Astrocyte (in vitro differentiated cells and primary cell): ENCODE results near the gene DUSP6. TPM values are rescaled to one million over a fixed set of nuclear protein-coding genes. Genes with fewer than 3 reads are reported as not detected.
"Not testable (repeated sequence)": the region's sequence is repeated elsewhere in the genome, so short reads cannot be mapped to it uniquely, and the experiment has no call there.

Experiments
- DNase-seq: peaks from one replicate; pipeline ENCODE4 v3.0.0-alpha.2; 2010; ENCODE audit warnings: low read depth
- FAIRE-seq: peaks from 2 replicates; lab custom pipeline; 2011; peaks lifted over from hg19 to GRCh38; lab: Jason Lieb, UNC
- H2AFZ ChIP-seq: 2 replicates; pipeline ENCODE4 v1.6.0; 2012; ENCODE audit warnings: low read depth, low read length, inconsistent platforms
- H3K27ac ChIP-seq: 2 replicates; pipeline ENCODE4 v1.5.1; 2011; ENCODE audit warnings: low read depth, low read length, inconsistent platforms
- H3K27me3 ChIP-seq: 2 replicates; pipeline ENCODE4 v1.6.0; 2011; ENCODE audit warnings: low read length, inconsistent platforms; ENCODE audit not compliant: insufficient read depth
- H3K36me3 ChIP-seq: 2 replicates; pipeline ENCODE4 v1.5.1; 2011; ENCODE audit warnings: low read length, inconsistent platforms; ENCODE audit not compliant: insufficient read depth
- H3K4me1 ChIP-seq: 2 replicates; pipeline ENCODE4 v1.5.1; 2011; ENCODE audit warnings: low read length, inconsistent platforms; ENCODE audit not compliant: insufficient read depth
- H3K4me2 ChIP-seq: 2 replicates; pipeline ENCODE4 v1.6.0; 2012; ENCODE audit warnings: low read length, inconsistent platforms
- H3K4me3 ChIP-seq: 2 replicates; pipeline ENCODE4 v1.5.1; 2011; ENCODE audit warnings: low read depth, mild to moderate bottlenecking, low read length, inconsistent platforms; ENCODE audit not compliant: insufficient read depth
- H3K79me2 ChIP-seq: 2 replicates; pipeline ENCODE4 v1.6.0; 2012; ENCODE audit warnings: mild to moderate bottlenecking, low read length, inconsistent platforms; ENCODE audit not compliant: insufficient read depth
- H3K9ac ChIP-seq: 2 replicates; pipeline ENCODE4 v1.6.0; 2012; ENCODE audit warnings: mild to moderate bottlenecking, low read length, inconsistent platforms
- H3K9me3 ChIP-seq: 2 replicates; pipeline ENCODE4 v1.5.1; 2012; ENCODE audit warnings: low read depth, mild to moderate bottlenecking, low read length, inconsistent platforms; ENCODE audit not compliant: insufficient read depth
- H4K20me1 ChIP-seq: 2 replicates; pipeline ENCODE4 v1.6.0; 2012; ENCODE audit warnings: low read length, inconsistent platforms; ENCODE audit not compliant: insufficient read depth
- H3K27ac Mint-ChIP-seq: one replicate; pipeline ENCODE4 v1.8.0; 2021; ENCODE audit warnings: mild to moderate bottlenecking, mixed read lengths; ENCODE audit not compliant: unreplicated experiment
- H3K27me3 Mint-ChIP-seq: one replicate; pipeline ENCODE4 v1.8.0; 2021; ENCODE audit warnings: low read depth, mixed read lengths; ENCODE audit not compliant: unreplicated experiment
- H3K36me3 Mint-ChIP-seq: one replicate; pipeline ENCODE4 v1.8.0; 2021; ENCODE audit warnings: low read depth, mixed read lengths; ENCODE audit not compliant: unreplicated experiment
- H3K4me1 Mint-ChIP-seq: one replicate; pipeline ENCODE4 v1.8.0; 2021; ENCODE audit warnings: low read depth, mixed read lengths; ENCODE audit not compliant: unreplicated experiment
- H3K4me3 Mint-ChIP-seq: one replicate; pipeline ENCODE4 v1.8.0; 2021; ENCODE audit warnings: mild to moderate bottlenecking, moderate library complexity, mixed read lengths; ENCODE audit not compliant: unreplicated experiment
- H3K9me3 Mint-ChIP-seq: one replicate; pipeline ENCODE4 v1.8.0; 2021; ENCODE audit warnings: mild to moderate bottlenecking, mixed read lengths; ENCODE audit not compliant: unreplicated experiment
- CTCF ChIP-seq: IDR thresholded peaks from 2 replicates; pipeline ENCODE4 v1.5.1; 2011; ENCODE audit warnings: low read depth, mild to moderate bottlenecking, inconsistent platforms, low read length, moderate library complexity; ENCODE audit not compliant: insufficient read depth
- EZH2 ChIP-seq: IDR thresholded peaks from 2 replicates; pipeline ENCODE4 v1.6.1; 2012; ENCODE audit warnings: mild to moderate bottlenecking, low read length, inconsistent platforms; ENCODE audit not compliant: insufficient read depth
- total RNA-seq: library from RNA; stranded (reverse); gene quantifications from 2 replicates; pipeline ENCODE4 v1.2.1, GENCODE V29; 2021

DUSP6 gene
- total RNA-seq, 1 donor from 2014 or later: 63.0 TPM

GRCh38 chr12:89339526-89339925, 12.8 kb downstream of the DUSP6 start:
- Histone ChIP-seq H3K36me3 (no peaks in the 10 kb centered on the region), H4K20me1 (no peaks in the 10 kb centered on the region), H3K27ac (no peak overlapping the region), H2AFZ (no peak overlapping the region), H3K9me3 (no peaks in the 10 kb centered on the region), H3K4me1 (no peaks in the 10 kb centered on the region), H3K9ac (no peak overlapping the region), H3K4me3 (no peak overlapping the region), H3K27me3 (no peaks in the 10 kb centered on the region), H3K79me2 (no peaks in the 10 kb centered on the region), H3K4me2 (no peak overlapping the region)
- DNase-seq: no peak
- no peak for FAIRE-seq
- Mint-ChIP-seq H3K9me3 (no peaks in the 10 kb centered on the region), H3K36me3 (no peaks in the 10 kb centered on the region), H3K27ac (no peak overlapping the region), H3K4me3 (no peak overlapping the region), H3K4me1 (peaks cover under 1% of the 10 kb centered on the region), H3K27me3 (no peaks in the 10 kb centered on the region)
- TF ChIP-seq CTCF: no peak
- TF ChIP-seq EZH2: no peak

GRCh38 chr12:89337136-89337535, 15.2 kb downstream of the DUSP6 start:
- not testable (repeated sequence) for H2AFZ ChIP-seq, FAIRE-seq, H3K9me3 Mint-ChIP-seq, H3K4me1 ChIP-seq, H3K27ac Mint-ChIP-seq, DNase-seq, H3K79me2 ChIP-seq, H3K4me1 Mint-ChIP-seq, H3K36me3 Mint-ChIP-seq, H4K20me1 ChIP-seq, H3K4me3 Mint-ChIP-seq, H3K9ac ChIP-seq, H3K4me2 ChIP-seq, H3K9me3 ChIP-seq, H3K27me3 ChIP-seq, H3K27me3 Mint-ChIP-seq, H3K27ac ChIP-seq, H3K36me3 ChIP-seq, H3K4me3 ChIP-seq

- H3K36me3 ChIP-seq: no peaks in the 10 kb centered on the region
- FAIRE-seq: no peak
- H2AFZ ChIP-seq: no peak overlapping the region
- no peak overlapping the region for H3K4me3 ChIP-seq
- TF ChIP-seq CTCF (no peak), EZH2 (no peak)
- H3K9me3 ChIP-seq: no peaks in the 10 kb centered on the region
- no peaks in the 10 kb centered on the region for H3K27me3 ChIP-seq
- no peak overlapping the region for H3K9ac ChIP-seq
- no peaks in the 10 kb centered on the region for H3K79me2 ChIP-seq
- H3K4me1 ChIP-seq: no peaks in the 10 kb centered on the region
- H3K27ac ChIP-seq: no peak overlapping the region
- H3K36me3 Mint-ChIP-seq: no peaks in the 10 kb centered on the region
- H3K4me2 ChIP-seq: no peak overlapping the region
- peaks cover 4% of the 10 kb centered on the region for H3K9me3 Mint-ChIP-seq
- no peak overlapping the region for H3K27ac Mint-ChIP-seq
- H3K4me1 Mint-ChIP-seq: no peaks in the 10 kb centered on the region
- no peak overlapping the region for H3K4me3 Mint-ChIP-seq
- DNase-seq: no peak
- H3K27me3 Mint-ChIP-seq: no peaks in the 10 kb centered on the region
- no peaks in the 10 kb centered on the region for H4K20me1 ChIP-seq
These were observed 16.7 kb downstream of the DUSP6 start for GRCh38 chr12:89335452-89336244.
